IMR-90 (cell line): ENCODE results near the gene FAM168A. TPM values are rescaled to one million over a fixed set of nuclear protein-coding genes. Genes with fewer than 3 reads are reported as not detected.

Experiments used
- ATAC-seq: fragments of 200-7000 bp; cut with Tn5 transposase; 2 replicates; pipeline ENCODE4 v1.9.1; 2020; ENCODE audit warnings: low read depth, mild to moderate bottlenecking, moderate library complexity
- BruUV-seq: library from RNA; stranded (reverse); fragments of 400-500 nt; replicated peaks from 2 replicates; lab custom pipeline; 2021; lab: Mats Ljungman, UMichigan
- CTCF ChIA-PET: fragments of 300-600 bp; formaldehyde crosslinking; extraction: SDS; loops from one replicate; lab custom pipeline; 2021; ENCODE audit warnings: antibody characterized with exemption; lab: Yijun Ruan, JAX
- POLR2A ChIA-PET: fragments of 300-600 bp; sonication (Branson Sonifier 250); formaldehyde crosslinking; loops from one replicate; lab custom pipeline; 2022; ENCODE audit warnings: antibody characterized with exemption; ENCODE audit not compliant: unreplicated experiment; lab: Charles Lee
- DNase-seq: peaks from one replicate; pipeline ENCODE4 v3.0.0; 2013
- H2AFZ ChIP-seq: replicated peaks from 2 replicates; pipeline ENCODE3; 2013; ENCODE audit warnings: low read length, mild to moderate bottlenecking; ENCODE audit not compliant: poor library complexity
- H2AK5ac ChIP-seq: 2 replicates; pipeline ENCODE4 v1.6.1; 2013; ENCODE audit warnings: low read depth, low read length, inconsistent platforms
- H2AK9ac ChIP-seq: replicated peaks from 2 replicates; pipeline ENCODE3; 2013; ENCODE audit warnings: mild to moderate bottlenecking, low read depth, low read length, moderate library complexity; ENCODE audit not compliant: poor library complexity
- H2BK120ac ChIP-seq: 2 replicates; pipeline ENCODE4 v1.6.1; 2013; ENCODE audit warnings: low read depth, low read length, inconsistent platforms
- H2BK15ac ChIP-seq: 3 replicates; pipeline ENCODE4 v1.6.1; 2013; ENCODE audit warnings: low read depth, low read length, inconsistent platforms
- H2BK20ac ChIP-seq: 2 replicates; pipeline ENCODE4 v1.6.1; 2013; ENCODE audit warnings: low read depth, mild to moderate bottlenecking, inconsistent platforms, low read length, moderate library complexity
- H2BK5ac ChIP-seq: 2 replicates; pipeline ENCODE4 v1.6.1; 2013; ENCODE audit warnings: mild to moderate bottlenecking, low read depth, low read length, inconsistent platforms; ENCODE audit not compliant: poor library complexity, severe bottlenecking
- H3K14ac ChIP-seq: replicated peaks from 2 replicates; pipeline ENCODE4 v1.6.1; 2013; ENCODE audit warnings: low read depth, low read length, inconsistent platforms
- H3K18ac ChIP-seq: 2 replicates; pipeline ENCODE4 v1.6.1; 2013; ENCODE audit warnings: low read depth, low read length, control low read depth
- H3K23ac ChIP-seq: 2 replicates; pipeline ENCODE4 v1.6.1; 2013; ENCODE audit warnings: low read depth, low read length, inconsistent platforms
- H3K27ac ChIP-seq: 2 replicates; pipeline ENCODE4 v1.5.1; 2013; ENCODE audit warnings: mild to moderate bottlenecking, control low read depth, low read length; ENCODE audit not compliant: insufficient read depth
- H3K27me3 ChIP-seq: 2 replicates; pipeline ENCODE4 v1.6.1; 2013; ENCODE audit warnings: low read length; ENCODE audit not compliant: control insufficient read depth, insufficient read depth
- H3K36me3 ChIP-seq: 2 replicates; pipeline ENCODE4 v1.6.1; 2013; ENCODE audit warnings: low read length, mixed read lengths; ENCODE audit not compliant: control insufficient read depth, insufficient read depth
- H3K4ac ChIP-seq: 2 replicates; pipeline ENCODE4 v1.6.1; 2013; ENCODE audit warnings: low read depth, low read length, inconsistent platforms
- H3K4me1 ChIP-seq: 2 replicates; pipeline ENCODE4 v1.6.1; 2013; ENCODE audit warnings: low read length, mixed read lengths; ENCODE audit not compliant: control insufficient read depth, insufficient read depth
- H3K4me2 ChIP-seq: 2 replicates; pipeline ENCODE4 v1.6.1; 2013; ENCODE audit warnings: low read depth, mild to moderate bottlenecking, control low read depth, low read length, moderate library complexity
- H3K4me3 ChIP-seq: 2 replicates; pipeline ENCODE4 v1.5.1; 2013; ENCODE audit warnings: low read depth, mild to moderate bottlenecking, control low read depth, low read length, moderate library complexity; ENCODE audit not compliant: insufficient read depth
- H3K56ac ChIP-seq: 2 replicates; pipeline ENCODE4 v1.6.1; 2013; ENCODE audit warnings: low read length, inconsistent platforms; ENCODE audit not compliant: insufficient read depth; ENCODE audit errors: extremely low read depth
- H3K79me1 ChIP-seq, 2 experiments: 2 replicates each; pipeline ENCODE4 v1.6.1; 2013; ENCODE audit warnings: low read length in 2 of 2, inconsistent platforms in 1 of 2, low read depth in 1 of 2
- H3K9ac ChIP-seq: 2 replicates; pipeline ENCODE4 v1.6.1; 2013; ENCODE audit warnings: low read depth, low read length, control low read depth
- H3K9me1 ChIP-seq: 2 replicates; pipeline ENCODE4 v1.6.1; 2013; ENCODE audit warnings: low read length, inconsistent platforms; ENCODE audit not compliant: insufficient read depth
- H3K9me3 ChIP-seq: 2 replicates; pipeline ENCODE4 v1.6.1; 2013; ENCODE audit warnings: low read length; ENCODE audit not compliant: control insufficient read depth, insufficient read depth
- H4K20me1 ChIP-seq: 2 replicates; pipeline ENCODE4 v1.6.1; 2013; ENCODE audit warnings: low read length, inconsistent platforms; ENCODE audit not compliant: insufficient read depth
- H4K5ac ChIP-seq: 2 replicates; pipeline ENCODE4 v1.6.1; 2013; ENCODE audit warnings: mild to moderate bottlenecking, low read depth, low read length, control low read depth
- H4K8ac ChIP-seq, 2 experiments: 2 replicates each; pipeline ENCODE4 v1.6.1; 2013; ENCODE audit warnings: low read depth in 2 of 2, low read length in 2 of 2, control low read depth in 1 of 2, inconsistent platforms in 1 of 2
- H4K91ac ChIP-seq: 2 replicates; pipeline ENCODE4 v1.6.1; 2013; ENCODE audit warnings: low read depth, low read length, inconsistent platforms; ENCODE audit not compliant: insufficient read depth
- CEBPB ChIP-seq: IDR thresholded peaks from 2 replicates; pipeline ENCODE4 v1.6.1; 2012; ENCODE audit warnings: low read depth, low read length, improper control_type of control experiment
- CTCF ChIP-seq: conservative IDR thresholded peaks from 2 replicates; pipeline ENCODE4 v1.5.1; 2012; ENCODE audit warnings: mild to moderate bottlenecking, low read depth, low read length, improper control_type of control experiment
- ELK1 ChIP-seq: fragments of 150-350 bp; IDR thresholded peaks from 2 replicates; pipeline ENCODE4 v1.6.1; 2016; ENCODE audit warnings: low read depth, mild to moderate bottlenecking, low read length, moderate library complexity, borderline replicate concordance
- FOS ChIP-seq: fragments of 150-350 bp; IDR thresholded peaks from 2 replicates; pipeline ENCODE4 v1.6.1; 2016; ENCODE audit warnings: low read depth, low read length
- MAFK ChIP-seq: IDR thresholded peaks from 2 replicates; pipeline ENCODE4 v1.6.1; 2012; ENCODE audit warnings: low read depth, low read length, improper control_type of control experiment
- MAZ ChIP-seq: IDR thresholded peaks from 2 replicates; pipeline ENCODE4 v1.6.1; 2012; ENCODE audit warnings: low read depth, mild to moderate bottlenecking, low read length, improper control_type of control experiment, moderate library complexity, borderline replicate concordance
- MXI1 ChIP-seq: IDR thresholded peaks from 2 replicates; pipeline ENCODE4 v1.6.1; 2012; ENCODE audit warnings: low read depth, mild to moderate bottlenecking, low read length, moderate library complexity, borderline replicate concordance
- POLR2A ChIP-seq: IDR thresholded peaks from 2 replicates; pipeline ENCODE4 v1.6.1; 2012; ENCODE audit warnings: mild to moderate bottlenecking, low read depth, low read length
- RAD21 ChIP-seq: IDR thresholded peaks from 2 replicates; pipeline ENCODE4 v1.6.1; 2012; ENCODE audit warnings: low read length, improper control_type of control experiment
- RCOR1 ChIP-seq: IDR thresholded peaks from 2 replicates; pipeline ENCODE4 v1.6.1; 2012; ENCODE audit warnings: mild to moderate bottlenecking, low read length, improper control_type of control experiment; ENCODE audit not compliant: insufficient replicate concordance
- RFX5 ChIP-seq: IDR thresholded peaks from 2 replicates; pipeline ENCODE4 v1.8.0; 2012; ENCODE audit warnings: low read depth, mild to moderate bottlenecking, low read length, moderate library complexity
- SMC3 ChIP-seq: fragments of 150-350 bp; IDR thresholded peaks from 2 replicates; pipeline ENCODE4 v1.6.1; 2016; ENCODE audit warnings: low read depth, mild to moderate bottlenecking, antibody characterized with exemption, low read length, moderate library complexity
- USF2 ChIP-seq: fragments of 150-350 bp; IDR thresholded peaks from 2 replicates; pipeline ENCODE4 v1.6.1; 2017; ENCODE audit warnings: mild to moderate bottlenecking, antibody characterized with exemption, low read length, low read depth
- dilution Hi-C: fragments of 300-500 bp; cut with HindIII; formaldehyde crosslinking; loops from one replicate; pipeline ENCODE4 v1.14.3; 2018; ENCODE audit warnings: low sequenced_read_pairs; ENCODE audit not compliant: unreplicated experiment
- in situ Hi-C: fragments of 300-500 bp; cut with MboI; formaldehyde crosslinking; loops from 3 replicates; pipeline ENCODE4 v1.14.3; 2019; ENCODE audit warnings: low sequenced_read_pairs, inconsistent platforms, mixed read lengths
- intact Hi-C: fragments of 100-400 bp; cut with micrococcal nuclease; formaldehyde crosslinking; loops from 2 replicates; pipeline ENCODE4 v1.10.0; 2022
- polyA plus RNA-seq, 3 experiments: library from polyadenylated mRNA; depleted of rRNA; stranded (reverse); fragments of >200 nt; gene quantifications; 2 replicates each; pipeline ENCODE4 v1.2.3, GENCODE V29; 2012; ENCODE audit warnings: low replicate concordance in 1 of 3
- total RNA-seq: library from RNA; depleted of rRNA; stranded (reverse); fragments of >200 nt; gene quantifications from 2 replicates; pipeline ENCODE4 v1.2.3, GENCODE V29; 2012

FAM168A gene
- total and polyA plus RNA-seq, 2 of the 4 experiments (the other 2 are of a cell fraction): 13.1 to 22.8 TPM

- dilution Hi-C loops: no loop called here
- H3K9me3 ChIP-seq: no peaks in the 10 kb centered on the region
- no peak overlapping the region for H3K14ac ChIP-seq
- intact Hi-C loops: no loop called here
- in situ Hi-C loops: no loop called here
- no peaks in the 10 kb centered on the region; the same call in 1 of the 2 replicates for H4K20me1 ChIP-seq
- H3K79me1 ChIP-seq: peaks cover 21 to 35% of the 10 kb centered on the region in 2 experiments; a peak in 3 of 4 replicates
- H3K23ac ChIP-seq: no peak overlapping the region
- no peak overlapping the region for H3K56ac ChIP-seq
- no peak overlapping the region for H4K91ac ChIP-seq
- no peak for DNase-seq
- H2AK9ac ChIP-seq: no peak overlapping the region
- no peak overlapping the region for H4K8ac ChIP-seq
- no peak overlapping the region for H3K9ac ChIP-seq
- no peak for ATAC-seq
- H3K4me1 ChIP-seq: peaks cover 4% of the 10 kb centered on the region
- H3K4me2 ChIP-seq: no peak overlapping the region
- BruUV-seq: no TSS peak
- H3K27ac ChIP-seq: no peak overlapping the region
- H3K36me3 ChIP-seq: no peaks in the 10 kb centered on the region
- no peak overlapping the region for H2BK20ac ChIP-seq
- H2BK15ac ChIP-seq: no peak overlapping the region
- H2BK5ac ChIP-seq: no peak overlapping the region
- ChIA-PET CTCF (no interaction called here), POLR2A (no interaction called here)
- H3K4me3 ChIP-seq: no peak overlapping the region
- H4K5ac ChIP-seq: no peak overlapping the region
- TF ChIP-seq MXI1: no peak
- TF ChIP-seq POLR2A: no peak
- TF ChIP-seq RCOR1: no peak
- TF ChIP-seq USF2: no peak
- no peak for TF ChIP-seq ELK1
- no peak for TF ChIP-seq RFX5
- no peak for TF ChIP-seq MAZ
- TF ChIP-seq SMC3: no peak
- TF ChIP-seq CTCF: no peak
- no peak for TF ChIP-seq FOS
- no peak for TF ChIP-seq CEBPB
- TF ChIP-seq RAD21: no peak
- TF ChIP-seq MAFK: no peak
- no peak overlapping the region for H2AK5ac ChIP-seq
- H3K9me1 ChIP-seq: peaks cover 7% of the 10 kb centered on the region
- H3K4ac ChIP-seq: no peak overlapping the region
- no peak overlapping the region for H2AFZ ChIP-seq
- no peaks in the 10 kb centered on the region for H3K27me3 ChIP-seq
- no peak overlapping the region for H2BK120ac ChIP-seq
- no peak overlapping the region for H3K18ac ChIP-seq
Observed at GRCh38 chr11:73516080-73516479, 81.8 kb downstream of the FAM168A start.
